ENCODE measurements around the gene FAM120AOS.

GRCh38 chr9:93397661-93398373, 55.6 kb downstream of the FAM120AOS start:
- TF ChIP-seq, protein P1, sequence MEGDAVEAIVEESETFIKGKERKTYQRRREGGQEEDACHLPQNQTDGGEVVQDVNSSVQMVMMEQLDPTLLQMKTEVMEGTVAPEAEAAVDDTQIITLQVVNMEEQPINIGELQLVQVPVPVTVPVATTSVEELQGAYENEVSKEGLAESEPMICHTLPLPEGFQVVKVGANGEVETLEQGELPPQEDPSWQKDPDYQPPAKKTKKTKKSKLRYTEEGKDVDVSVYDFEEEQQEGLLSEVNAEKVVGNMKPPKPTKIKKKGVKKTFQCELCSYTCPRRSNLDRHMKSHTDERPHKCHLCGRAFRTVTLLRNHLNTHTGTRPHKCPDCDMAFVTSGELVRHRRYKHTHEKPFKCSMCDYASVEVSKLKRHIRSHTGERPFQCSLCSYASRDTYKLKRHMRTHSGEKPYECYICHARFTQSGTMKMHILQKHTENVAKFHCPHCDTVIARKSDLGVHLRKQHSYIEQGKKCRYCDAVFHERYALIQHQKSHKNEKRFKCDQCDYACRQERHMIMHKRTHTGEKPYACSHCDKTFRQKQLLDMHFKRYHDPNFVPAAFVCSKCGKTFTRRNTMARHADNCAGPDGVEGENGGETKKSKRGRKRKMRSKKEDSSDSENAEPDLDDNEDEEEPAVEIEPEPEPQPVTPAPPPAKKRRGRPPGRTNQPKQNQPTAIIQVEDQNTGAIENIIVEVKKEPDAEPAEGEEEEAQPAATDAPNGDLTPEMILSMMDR (IDR thresholded peaks at IDR 0.05) = no peak
- no peak for TF ChIP-seq POLR2A (IDR thresholded peaks at IDR 0.05)
